ENCODE results near the gene ANG.
"Not testable (repeated sequence)": the region's sequence is repeated elsewhere in the genome, so short reads cannot be mapped to it uniquely, and the experiment has no call there.

DNA sequence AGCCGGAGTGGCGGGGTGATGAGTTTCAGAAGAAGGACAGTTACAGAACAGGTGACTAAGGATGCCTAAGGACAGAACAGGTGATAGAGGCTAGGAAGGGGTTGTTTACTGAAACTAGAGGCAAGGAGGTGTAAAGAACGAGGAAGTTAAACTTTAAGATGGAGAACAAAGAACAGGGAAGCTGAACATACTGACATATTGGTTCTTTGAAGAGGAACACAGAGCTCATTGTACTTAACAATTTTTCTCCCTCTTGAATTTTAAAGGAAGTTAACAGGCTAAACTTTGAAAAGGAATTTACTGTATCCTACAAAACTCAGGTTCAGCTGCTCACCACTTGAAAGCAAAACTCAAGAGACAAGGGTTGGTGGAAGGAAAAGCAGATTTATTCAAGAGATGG, 37.6 kb downstream of the ANG start:
- TF ChIP-seq EP300, POLR2AphosphoS5 (IDR thresholded peaks at IDR 0.05): not testable (repeated sequence)
